CD4-positive, alpha-beta T cell treated with Interleukin-21 for 1 hour (primary cell): ENCODE results near the gene AATK.
"Not testable (repeated sequence)": the region's sequence is repeated elsewhere in the genome, so short reads cannot be mapped to it uniquely, and the experiment has no call there.

Experiments used
- DNase-seq: peaks from one replicate; pipeline ENCODE4 v3.0.0-alpha.2; 2020

The AATK gene

DNA sequence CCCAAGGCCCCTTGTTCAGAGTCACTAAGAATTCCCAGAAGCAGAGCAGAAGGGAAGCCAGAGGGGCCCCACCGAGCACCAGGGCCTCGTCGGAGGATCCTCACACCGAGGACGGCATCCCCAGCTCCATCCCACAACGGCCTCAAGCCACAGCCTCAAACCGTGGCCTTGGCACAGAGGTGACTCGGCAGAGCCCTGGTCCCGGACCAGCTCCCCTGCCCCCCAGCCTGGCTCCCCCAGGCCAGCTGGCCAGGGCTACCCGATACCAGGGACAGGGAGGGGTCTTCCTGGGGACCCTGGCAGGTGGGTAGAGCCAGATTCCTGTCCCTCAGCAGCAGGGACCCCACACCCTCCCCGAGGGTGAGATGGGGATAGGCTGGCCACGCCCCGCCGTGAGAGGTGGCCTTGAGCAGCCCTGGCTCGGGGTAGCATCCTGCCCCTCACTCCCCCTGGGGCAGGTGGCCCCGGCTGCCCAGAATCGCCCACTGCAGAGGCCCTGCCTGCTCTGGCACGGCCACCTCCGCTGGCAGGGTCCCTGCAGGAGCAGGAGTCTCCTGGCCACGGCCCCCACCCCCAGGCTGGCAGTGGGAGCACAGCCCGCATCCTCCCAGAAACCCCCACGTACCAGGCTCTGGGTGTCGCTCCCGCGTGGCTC lies 6.3 kb downstream of the AATK start:
- DNase-seq = no peak

DNA sequence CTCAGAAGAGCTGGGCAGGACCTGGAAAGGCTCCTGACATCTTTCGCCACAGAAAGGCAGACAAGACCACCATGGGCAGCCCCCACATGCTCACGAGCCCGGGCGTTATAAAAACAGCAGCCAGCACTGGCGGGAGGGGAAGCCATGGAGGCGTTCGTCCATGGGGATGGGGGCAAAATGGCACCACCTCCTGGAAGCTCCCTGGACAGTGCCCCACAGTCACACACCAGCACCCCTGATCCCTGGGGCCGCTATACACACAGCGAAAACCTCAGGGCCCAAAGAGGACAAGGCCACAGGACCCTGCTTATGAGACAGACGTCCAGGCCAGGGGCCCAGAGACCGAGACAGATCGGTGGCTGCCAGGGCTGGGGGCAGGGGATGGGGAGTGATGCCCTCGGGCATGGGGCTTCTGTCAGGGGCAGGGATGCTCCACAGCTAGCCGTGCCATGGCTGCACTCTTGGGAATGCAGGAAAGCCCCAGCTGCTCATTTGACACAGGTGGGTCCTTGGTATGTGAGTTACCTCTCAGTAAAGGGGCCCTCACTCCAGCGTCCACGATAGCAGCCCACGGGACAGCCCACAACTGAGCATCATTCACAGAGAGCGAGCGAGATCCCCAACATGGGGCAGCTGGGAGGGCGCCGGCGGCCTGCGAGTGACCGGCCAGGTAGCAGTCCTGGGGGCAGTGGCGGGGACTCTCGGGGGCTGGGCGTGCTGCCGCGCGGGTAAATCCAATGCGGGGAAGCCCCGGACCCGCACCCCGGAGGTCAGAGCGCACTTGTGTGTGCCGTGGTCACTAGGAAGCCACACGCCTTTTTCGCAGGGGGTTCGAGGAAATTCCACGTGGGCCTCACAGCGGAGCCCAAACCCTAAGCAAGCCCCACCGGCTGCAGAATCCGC lies 7.1 kb downstream of the AATK start:
- no peak for DNase-seq

DNA sequence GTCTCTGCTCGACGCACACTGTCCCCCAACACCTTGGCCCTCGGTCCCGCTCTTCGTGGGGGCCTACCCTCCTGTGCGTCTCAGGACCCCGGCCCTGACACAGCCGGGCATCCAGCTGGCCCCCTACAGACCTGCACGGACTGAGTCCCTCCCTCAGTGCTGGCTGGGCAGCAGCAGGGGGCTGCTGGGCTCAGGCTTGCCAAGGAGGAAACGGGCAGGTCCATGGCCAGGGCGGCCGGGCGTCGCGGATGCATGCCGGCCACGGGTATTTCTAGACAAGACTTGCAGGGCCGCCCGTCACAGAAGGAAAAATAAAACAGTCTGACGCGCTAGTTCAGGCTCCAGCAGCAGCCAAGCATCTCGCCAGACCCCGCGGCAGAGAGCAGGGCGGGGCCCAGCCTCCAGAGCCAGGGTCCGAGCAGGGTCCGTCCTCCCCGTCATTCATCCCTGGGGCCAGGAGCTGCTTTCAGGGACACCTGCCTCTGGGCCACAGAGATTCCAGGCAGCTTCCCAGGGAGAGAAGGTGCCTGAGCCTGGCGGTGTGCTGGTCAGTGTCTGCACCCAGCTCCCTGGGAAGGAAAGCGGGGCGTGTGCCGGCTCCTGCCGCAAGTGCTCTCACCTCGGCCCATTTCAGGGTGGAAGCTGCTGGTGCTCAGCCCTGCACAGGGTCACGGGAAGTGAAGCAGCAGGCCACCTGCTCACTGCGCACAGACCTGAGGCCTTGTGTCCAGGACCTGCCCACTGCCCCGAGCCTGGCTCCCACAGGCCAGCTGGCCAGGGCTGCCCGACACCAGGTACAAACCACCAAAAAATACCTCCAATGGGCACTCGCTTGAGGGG lies 8.0 kb downstream of the AATK start:
- DNase-seq = no peak

DNA sequence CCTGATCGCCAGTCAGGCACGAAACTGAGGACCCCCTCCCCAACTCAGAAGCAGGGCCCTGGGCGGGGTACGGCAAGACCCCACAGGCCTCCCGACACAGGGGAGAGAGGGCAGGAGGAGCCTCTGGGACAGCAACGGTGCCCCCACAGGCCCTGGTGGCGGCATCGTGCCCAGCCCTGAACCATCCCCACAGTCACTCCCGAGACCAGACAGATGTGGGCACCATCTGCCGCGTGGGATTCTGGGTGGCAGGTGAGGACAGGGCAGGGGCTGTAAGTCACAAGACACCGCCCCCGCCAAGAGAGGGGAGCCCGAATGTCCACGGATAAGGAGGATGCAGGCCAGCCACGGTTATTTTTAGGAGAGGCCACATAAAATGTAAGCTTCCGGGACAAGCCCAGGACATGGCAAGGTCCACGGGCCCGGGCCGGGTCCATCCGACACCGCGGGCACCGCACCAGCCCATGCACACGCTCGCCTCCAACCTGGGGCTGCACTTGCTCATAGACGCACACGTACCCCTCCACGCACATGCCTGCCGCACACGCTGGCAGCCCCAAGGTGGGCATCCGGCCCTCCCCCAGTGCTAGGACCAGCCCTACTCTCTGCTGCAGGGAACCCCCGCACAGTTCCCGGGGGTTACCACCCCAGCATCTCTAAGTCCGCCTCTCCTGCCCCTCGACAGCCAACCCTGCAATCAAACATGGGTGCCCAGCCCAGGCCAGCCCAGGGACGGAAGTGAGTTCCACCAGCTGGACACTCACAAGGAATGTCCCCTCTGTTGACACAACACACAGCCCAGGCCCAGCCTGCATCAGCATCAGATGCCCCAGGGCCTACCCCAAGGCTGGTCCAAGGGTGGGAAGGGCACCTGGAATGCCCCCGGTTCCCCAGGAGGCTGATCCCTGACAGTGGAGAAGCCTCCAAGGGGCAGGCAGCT lies 8.9 kb downstream of the AATK start:
- DNase-seq = no peak

DNA sequence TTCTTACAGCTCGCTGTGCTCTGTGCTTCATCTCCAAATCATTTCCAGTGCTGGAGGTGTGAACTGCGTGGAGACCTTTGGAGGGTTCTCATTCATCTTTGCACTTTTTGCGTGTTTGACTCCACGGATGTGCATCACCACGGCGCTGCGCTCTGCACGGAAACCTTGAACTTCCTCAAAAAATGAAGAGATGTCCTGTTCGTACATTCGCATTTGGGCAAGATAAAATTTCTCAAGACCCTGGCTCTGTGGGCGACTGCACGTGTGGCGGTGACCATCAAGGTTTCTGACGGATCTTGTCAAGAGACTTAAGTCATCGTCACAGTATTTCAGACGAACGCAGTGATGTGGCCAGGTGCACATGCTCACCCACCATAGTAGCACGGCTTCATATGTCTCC lies 11.1 kb downstream of the AATK start:
- DNase-seq = no peak

DNA sequence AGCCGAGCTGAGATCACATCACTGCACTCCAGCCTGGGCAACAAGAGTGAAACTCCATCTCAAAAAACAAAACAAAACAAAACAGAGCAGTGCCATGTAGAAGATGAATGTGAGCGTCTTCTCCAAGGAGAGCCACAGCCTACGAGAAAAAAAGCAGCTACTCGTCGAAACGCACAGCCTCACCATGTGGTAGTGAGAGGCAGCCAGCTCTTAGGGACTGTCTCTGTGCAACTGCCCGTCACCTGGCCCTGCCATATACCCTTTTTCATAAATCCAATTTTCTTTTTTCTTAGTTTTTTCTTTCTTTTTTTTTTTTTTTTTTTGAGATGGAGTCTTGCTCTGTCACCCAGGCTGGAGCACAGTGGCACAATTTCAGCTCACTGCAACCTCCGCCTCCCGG lies 12.0 kb downstream of the AATK start:
- DNase-seq = not testable (repeated sequence)

DNA sequence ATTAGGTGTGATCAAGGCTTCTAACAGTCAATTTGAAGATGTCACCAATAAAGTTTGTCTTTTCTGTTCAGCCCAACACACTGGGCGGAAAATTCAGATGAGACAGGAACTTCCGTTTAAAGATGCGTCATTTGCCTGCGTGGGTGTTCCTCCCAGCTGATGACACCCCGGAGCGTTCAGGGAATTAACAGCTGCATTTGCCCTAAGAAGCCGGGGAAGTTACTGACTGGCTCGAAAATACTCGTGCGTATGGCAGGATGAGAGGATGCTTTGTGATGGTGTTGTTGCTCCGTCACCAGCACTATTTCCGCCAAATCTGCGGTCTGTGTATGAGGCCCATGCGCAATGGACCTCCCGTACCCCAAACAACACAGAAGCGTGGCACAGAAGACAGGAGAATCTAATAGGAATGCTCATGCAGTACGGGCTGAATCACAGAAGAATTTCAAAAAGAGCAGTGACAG lies 12.6 kb downstream of the AATK start:
- peak; percentile 46 for DNase-seq

DNA sequence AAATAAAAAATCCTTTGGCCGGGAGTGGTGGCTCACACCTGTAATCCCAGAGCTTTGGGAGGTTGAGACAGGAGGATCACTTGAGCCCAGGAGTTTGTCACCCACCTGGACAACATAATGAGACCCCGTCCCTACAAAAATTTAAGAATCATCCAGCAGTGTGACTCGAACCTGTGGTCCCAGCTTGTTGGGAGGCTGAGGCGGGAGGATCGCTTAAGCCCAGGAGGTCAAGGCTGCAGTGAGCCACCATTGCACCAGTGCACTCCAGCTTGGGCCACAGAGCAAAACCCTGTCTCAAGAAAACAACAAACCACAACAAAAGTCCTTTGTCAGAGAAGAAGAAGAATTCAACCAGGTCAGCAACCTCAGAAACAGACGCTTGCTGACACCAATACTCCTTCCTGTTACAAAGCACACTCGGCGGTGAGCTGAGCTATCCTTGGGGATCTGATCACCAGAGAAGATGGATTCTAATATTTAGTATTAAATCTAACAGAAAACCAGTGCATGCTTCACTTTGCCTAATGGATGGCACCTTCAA lies 13.7 kb downstream of the AATK start:
- no peak for DNase-seq

DNA sequence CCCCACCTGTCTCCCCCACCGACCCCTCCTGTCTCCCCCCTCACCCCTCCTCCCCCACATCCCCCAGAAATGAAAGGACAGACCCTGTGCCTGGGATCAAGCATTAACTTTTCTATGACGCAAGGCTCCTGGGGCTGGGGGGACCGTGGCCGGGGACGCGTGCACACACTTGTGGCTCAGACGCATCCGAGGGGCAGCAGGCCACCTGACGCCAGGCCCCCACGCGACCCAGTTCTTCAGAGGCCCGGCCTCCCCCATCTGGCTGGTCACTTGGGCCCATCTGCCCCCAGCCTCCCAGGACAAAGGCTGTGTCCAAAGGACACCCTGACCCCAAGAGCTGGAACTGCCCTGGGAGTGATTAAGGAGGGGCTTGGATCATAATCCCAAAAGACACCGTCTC lies 14.7 kb downstream of the AATK start:
- no peak for DNase-seq

DNA sequence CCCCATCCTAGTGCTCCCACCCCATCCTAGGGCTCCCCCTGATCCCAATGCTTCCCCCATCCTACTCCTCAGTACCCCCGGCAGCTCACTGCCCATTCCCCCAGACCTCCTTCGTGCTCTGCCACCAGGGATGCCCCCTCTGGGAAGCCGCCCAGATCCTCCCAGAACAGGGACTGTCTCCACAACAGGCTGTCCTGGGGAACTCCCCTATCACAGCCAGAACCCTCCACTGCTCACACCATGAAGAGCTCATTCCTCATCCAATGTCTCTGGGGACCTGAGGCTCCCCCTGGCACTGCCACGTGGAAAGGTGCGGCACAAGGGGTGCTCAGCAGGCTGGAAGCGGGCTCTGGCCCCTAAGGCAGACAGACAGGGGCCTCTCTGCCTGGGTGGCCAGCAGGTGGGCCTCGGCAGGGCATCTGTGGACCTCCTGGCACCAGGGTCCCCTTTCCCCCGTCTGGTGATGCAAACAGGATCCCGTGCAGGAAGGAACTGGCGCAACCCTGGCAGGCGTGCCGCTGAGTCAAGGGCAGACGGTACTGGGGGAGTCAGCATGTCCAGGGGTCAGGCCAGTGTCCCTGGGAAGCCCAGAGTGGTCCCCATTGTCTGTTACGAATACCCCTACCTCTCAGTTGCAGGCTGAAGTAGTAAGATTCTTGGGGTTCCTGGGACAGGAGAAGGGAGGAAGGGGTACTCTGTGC lies 15.5 kb downstream of the AATK start:
- DNase-seq = no peak

DNA sequence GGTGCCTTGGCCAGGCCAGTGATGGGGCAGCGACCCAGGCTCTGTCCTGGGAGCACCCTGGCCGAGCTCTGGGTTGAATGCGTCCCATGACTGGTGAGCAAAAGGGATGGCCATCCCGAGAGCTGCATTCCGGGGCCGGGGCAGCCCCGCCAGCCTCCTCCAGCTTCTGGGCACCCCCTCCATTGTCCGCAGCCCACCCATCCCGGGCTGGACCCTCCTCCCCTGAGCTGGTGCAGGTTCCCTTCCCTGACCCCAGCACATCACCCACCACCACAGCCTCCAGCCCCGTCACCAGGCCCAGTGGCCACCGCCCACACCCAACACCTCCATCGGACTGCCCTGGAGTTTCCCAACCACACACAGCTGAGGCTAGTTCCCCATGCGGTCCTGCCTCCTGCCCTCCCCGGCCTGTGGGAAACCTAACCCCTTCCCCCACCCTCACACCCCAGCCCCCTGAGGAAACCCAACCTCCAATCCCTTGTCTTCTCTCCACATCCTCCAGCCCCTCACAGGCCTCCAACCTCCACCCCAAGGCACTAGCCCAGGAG lies 17.0 kb downstream of the AATK start:
- no peak for DNase-seq

DNA sequence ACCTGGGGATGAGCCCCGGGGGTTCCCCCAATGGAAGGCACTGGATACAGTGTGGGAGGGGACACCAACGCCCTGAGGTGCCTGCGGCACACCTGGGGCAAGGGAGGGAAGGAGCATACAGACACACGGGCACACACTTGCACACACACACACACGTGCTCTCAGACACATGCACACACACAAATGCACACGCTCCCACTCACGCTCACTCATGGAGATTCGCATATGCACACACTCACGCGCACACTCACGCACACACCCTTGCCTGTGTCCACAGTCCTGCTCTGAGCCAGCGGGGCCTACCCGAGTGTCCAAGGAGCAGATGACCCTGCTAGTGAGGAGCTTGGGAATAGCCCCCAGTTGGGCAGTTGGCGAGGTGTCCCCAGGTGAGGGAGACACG lies 17.4 kb downstream of the AATK start:
- no peak for DNase-seq

DNA sequence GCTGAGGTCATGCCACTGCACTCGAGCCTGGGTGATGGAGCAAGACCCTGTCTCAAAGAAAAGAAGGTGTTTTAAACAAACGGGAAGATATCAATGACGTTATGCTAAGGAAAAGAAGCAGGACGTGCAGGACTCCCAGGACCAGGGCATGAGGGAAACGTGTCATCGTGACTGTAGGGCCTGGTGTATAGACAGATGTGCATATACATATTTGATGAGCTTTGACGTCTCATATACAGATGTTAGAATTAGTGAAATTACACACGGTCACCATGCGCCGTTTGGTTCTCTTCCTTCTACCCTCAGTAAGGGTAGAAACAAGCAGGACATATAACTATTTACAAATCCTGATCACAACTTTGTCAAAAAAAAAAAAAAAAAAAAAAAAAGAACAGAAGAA lies 18.3 kb downstream of the AATK start:
- DNase-seq = no peak

DNA sequence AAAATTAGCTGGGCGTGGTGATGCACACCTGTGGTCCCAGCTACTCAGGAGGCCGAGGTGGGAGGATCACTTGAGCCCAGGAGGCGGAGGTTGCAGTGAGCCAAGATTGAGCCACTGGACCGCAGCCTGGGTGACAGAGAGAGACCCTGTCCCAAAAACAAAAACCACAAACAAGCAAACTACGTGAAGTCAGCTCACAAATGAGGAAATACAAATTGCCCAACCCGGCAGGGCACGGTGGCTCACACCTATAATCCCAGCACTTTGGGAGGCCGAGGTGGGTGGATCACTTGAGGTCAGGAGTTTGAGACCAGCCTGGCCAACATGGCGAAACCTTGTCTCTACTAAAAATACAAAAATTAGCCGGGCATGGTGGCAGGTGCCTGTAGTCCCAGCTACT lies 19.8 kb downstream of the AATK start:
- not testable (repeated sequence) for DNase-seq

DNA sequence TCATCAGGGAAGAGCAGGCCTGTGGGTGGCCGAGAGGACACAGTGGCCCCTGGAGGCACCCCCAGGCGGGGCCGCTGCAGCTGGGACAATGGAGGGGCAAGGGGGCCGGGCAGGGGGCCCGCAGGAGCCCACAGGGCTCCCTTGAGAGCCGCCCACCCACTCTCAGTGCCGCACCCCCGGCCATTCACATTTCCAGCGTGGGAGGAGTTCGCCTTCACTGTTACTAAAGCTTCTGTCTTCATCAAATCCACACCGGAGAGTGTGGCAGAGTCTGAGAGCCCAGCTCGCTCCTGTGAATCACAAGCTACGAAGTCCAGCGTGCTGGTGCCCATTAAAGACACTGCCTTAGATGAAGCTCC lies 21.6 kb downstream of the AATK start:
- DNase-seq = no peak

DNA sequence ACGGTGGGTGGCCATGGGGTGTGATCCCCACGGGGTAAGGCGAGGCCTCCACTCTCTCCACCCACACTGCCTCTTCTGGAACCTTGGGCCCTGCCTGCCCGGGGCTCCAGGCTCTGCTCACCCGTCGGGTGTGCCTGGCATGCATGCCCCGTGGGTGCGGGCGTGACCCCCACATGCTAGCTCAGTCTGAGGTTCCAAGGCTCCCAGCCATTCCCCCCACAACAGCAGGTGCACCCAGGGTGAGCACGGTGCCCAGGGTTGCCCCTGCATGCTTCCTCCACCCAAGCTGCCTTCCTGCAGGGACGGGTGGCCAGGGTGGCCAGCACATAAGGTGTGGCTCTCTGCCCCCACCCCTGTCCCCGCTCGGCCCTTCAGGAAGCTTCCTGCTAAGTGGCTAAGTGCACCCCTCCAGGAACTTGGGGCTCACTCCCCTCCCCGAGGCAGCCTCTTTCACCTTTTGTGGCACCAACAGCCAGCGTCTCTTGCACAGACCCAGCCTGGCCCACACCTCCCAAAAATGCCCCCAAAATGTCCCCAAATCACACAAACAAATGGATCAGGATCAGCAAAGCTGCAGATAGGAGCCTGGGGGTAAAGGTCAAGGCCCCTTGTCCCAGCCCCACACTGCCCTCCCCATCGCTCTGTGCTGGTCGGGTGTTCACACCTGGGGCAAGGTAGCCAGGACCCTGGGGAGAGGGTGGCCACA lies 22.2 kb downstream of the AATK start:
- no peak for DNase-seq

DNA sequence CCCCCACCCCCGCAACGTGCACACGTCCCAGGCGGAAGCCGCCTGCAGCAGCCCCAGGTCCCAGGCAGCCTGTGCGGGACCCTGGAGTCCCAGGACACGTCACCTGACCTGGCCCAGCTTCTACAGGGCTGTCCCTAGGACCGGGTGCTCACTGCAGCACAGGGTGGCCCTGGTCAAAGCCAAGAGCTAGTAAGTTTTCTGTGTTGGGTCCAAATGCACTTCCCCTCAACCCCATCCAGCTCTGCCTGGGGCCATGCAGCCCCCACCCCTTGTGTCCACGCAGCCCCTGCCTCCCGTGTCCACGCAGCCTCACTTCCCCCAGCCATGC lies 22.9 kb downstream of the AATK start:
- DNase-seq = no peak

DNA sequence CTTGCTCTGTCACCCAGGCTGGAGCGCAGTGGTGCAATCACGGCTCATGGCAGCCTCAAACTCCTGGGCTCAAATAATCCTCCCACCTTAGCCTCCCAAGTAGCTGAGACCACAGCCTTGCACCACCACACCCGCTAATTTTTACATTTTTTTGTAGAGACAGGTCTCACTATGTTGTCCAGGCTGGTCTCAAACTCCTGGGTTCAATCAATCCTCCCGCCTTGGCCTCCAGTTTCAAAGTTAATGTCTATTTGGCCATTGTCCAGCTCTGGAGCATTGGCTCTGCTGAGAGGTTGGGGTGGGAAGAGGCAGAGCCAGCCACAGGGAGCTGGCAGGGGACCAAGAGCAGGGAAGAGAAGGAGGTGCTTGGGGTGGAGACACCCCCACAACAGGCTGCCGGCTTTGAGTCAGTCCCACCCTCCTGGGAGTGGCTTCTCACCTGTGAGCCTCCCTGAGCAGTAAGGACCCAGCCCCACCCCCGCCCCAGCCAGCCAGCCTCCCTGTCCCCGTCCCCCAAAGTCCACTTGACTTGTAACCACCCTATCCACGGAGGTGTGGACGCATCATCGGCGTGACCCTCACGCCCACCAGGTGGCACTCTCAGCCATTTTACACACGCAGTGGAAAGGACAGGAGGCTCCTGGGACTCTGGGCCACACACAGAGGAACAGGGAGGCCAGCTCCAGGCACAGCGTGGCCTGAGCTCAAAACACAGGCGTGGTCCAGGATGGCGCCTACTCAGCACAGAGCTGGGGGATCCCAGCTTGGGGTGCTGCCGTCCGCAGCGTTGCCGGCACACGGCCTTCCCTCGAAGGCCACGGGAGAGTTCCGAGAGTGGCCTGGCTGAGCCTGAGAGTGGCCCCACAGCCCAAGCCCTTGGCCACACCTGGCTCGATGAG lies 23.5 kb downstream of the AATK start:
- peak; percentile 65 for DNase-seq

DNA sequence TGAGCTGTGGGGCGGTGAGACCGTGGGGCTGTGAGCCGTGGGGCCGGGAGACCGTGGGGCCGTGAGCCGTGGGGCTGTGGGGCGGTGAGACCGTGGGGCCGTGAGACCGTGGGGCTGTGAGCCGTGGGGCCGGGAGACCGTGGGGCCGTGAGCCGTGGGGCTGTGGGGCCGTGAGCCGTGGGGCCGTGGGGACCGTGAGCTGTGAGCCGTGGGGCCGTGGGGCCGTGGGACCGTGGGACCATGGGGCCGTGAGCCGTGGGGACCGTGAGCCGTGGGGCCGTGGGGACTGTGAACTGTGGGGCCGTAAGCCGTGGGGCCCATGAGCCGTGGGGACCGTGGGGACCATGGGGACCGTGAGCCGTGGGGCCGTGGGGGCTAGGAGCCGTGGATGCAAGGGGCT lies 25.3 kb downstream of the AATK start:
- DNase-seq = no peak

DNA sequence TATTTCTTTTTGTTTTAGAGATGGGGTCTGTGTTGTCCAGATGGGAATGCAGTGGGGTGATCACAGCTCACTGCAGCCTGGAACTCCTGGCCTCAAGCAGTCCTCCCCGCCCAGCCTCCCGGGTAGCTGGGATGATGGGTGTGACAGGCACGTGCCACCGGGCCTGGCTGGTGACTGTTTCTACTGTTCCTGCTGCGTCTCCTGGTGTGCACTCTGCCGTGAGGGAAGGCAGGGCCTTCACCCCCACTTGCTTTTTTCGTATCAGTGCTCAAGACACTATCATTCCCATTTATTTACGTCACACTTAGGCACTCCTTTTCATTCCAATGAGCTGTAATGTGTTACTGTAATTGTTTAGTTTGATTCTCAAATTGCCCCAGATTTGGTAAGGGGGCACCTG lies 26.0 kb downstream of the AATK start:
- DNase-seq = no peak
